GM10847 (cell line): ENCODE measurements around the gene ADAMTS17.

Experiments used
- POLR2A ChIP-seq: IDR thresholded peaks from 2 replicates; pipeline ENCODE4 v1.6.1; 2011; ENCODE audit not compliant: insufficient read length; ENCODE audit errors: extremely low read depth

The ADAMTS17 gene

DNA sequence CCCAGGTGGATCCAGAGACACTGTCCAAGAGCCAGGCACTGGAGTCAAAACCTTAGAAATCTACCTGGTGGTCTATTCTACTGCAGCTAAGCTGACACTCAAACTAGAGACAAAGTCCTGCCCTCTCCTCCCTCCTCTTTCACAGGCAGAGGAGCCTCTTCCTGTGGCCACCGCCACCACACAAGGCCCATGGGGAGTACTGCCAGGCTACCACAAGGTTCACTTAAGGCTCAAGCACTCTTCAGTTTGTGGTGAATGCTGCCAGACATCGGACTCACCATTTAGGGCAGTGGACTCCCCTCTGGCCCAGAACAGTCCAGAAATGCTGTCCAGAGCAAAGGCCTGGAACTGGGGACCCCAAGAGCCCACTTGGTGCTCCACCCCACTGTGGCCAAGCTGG, 160.9 kb downstream of the ADAMTS17 start:
- TF ChIP-seq POLR2A, result no peak

DNA sequence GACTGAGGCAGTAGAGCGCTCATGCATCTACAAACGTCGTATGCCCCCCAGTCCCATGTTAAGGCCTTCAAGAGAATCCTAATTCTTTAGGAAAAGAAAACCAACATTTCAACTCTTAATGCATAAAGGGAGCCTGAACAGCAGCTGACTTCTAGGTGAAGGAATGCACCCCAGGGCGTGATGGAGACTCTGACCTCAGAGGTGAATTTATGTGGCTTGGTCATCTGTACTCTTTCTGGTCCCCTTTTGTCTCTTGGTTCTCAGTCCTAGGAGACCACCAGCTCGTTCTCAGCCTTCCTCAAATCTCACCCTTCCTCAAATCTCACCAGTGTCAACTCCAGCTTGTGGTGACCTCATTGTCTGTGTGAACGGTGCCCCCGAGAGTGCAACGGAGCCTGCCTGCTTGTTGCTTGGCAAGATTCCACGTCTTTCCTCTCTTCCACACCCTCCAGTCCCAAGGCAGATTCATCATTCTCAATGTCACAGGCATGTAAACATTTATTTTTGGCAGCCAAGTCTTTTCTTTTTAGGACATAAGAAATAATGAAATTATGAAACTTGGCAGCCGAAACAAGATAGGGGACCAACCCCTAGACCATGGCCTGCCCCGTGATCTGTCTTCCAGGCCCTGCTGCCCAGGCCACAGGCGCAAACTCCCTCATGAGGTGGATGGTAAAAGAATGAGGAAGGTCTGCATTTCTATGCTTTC, 166.2 kb downstream of the ADAMTS17 start:
- no peak for TF ChIP-seq POLR2A

DNA sequence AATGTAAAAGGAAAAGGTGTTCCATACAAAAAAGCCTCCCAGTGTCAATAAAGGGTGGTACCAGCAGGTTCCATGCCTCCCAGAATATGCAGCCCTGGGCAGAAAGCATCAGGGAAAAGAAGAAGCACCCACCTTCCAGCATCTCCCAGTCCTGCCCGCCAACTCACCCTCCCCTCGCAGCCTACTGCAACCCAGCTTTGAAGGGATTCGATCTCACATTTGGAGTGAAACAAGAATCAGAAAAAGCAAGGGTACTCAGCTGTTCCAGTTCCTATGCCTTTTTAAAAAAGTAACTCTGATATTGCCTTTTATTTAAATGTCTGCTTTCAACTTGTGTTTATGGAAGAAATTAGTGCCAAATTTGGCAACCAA, 166.9 kb downstream of the ADAMTS17 start:
- TF ChIP-seq POLR2A, result no peak

DNA sequence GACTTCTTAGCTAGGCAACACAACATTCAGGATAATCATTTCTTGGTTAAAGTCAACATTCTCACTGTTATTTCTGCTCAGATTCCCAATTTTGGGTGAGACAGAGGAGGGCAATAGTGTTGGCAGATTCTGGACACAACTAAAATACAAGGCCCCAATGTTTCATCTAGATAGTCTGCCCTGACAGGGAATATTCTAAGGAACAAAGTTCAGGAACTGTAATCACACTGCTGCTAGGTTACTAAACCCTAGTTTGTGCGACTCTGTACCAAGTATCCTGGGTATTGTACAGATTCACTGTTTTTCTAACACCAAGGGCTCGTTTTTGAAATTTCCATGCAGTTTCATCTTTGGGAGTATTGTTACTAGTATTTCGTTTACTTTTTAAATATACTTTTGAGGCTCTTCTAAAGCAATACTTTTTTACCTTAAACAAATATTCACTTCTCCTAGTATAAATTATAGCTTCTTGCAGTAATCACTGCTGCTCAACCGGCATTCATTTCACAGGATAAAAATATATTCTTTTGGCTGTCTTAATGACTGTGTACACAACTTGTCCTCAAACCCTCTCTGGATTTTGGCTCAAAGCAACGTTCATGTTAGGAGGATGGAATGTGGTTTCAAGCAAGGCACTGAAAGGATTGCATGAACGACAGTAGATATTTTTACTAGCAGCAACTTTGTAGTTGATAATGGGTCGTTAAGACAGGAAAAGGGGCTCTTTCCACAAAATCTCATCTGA, 167.4 kb downstream of the ADAMTS17 start:
- TF ChIP-seq POLR2A, result no peak

DNA sequence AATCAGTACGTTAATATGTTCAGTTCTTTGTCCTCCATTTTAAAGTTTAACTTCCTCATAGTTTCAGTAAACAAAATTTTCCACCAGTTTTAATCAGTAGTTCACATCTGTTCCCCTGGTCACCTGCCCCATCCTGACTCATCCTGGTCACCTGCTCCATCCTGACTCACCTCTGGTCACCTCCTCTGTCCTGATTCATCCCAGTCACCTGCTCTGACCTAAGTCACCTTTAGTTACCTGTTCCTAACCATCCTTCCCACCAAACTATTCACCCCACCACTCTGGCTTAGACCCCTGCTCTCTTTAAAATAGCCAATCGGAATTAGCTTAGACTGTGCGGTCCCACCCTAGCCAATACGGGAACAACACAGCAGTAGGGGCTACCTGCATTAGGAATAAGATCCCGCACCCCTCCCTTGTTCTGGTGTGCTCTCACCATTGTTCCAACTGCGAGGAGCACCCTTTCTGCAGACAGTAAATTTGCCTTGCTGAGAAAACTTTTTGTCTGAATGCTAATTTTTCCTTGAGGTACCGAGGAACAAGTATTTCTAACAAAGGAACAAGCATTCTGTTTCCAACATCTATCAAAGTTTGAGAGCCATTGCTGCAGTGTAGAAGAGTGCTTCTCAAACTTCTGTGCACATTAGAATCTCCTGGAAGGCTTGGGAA, 169.3 kb downstream of the ADAMTS17 start:
- no peak for TF ChIP-seq POLR2A

DNA sequence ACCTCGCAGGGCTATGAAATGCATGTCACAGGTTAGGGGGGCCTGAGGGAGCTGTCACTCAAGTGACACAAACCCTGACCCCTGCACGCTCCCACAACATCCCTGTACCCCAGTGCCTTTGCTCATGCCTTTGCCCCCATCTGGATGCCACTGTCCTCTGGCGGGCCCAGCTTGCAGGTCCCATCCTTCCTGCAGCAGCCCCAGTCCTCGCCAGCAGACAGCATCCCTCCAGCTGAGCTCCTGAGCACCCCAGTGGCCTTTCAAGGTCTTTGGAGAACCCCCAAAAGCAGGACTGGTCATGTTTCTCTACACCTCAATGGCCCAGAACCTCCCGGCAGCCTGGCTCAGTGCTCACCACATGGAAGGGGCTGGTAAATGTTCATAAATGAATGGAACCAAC, 170.4 kb downstream of the ADAMTS17 start:
- TF ChIP-seq POLR2A, result no peak

DNA sequence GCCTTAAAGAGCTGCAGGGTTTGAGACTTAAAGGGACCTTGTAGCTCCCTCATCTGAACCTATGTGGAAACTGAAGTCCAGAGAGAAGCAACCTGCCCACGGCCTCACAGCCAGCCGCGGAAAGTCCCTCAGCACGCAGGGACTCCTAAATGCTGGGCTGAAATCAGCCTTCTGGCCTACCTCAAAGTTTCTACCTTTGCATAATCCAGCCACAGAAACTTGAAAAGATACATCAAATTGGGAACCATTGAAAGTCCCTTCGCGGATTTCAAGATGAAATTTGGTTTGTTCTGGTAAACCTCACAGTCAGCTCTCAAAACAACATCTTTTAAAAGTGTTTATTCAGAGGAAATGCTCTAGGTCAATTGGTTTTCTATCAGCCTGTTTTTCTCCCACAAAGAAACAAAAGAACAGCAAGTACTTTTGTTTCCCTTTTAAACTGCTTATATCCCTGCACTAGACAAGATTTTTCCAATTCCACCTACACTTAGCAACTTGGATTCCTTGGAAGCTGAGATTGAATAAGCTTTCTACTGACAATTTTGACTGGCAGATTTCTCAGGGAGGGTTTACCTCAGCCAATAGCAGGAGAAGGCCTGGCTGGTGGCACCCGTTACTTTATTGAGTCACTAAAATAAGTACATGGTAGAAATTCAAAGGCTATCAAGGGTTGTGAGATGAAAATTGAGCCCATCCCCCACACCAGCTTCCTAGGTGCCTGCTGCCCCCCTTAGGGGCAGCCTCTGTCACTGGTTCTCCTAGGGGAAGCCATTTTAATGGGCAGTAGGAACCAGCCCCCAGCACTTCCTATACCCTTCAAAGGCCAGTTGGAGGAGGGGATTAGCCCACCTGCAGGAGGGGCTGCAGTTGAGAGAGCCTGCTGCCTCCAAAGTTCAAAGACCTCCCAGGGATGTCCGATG, 171.2 kb downstream of the ADAMTS17 start:
- no peak for TF ChIP-seq POLR2A

DNA sequence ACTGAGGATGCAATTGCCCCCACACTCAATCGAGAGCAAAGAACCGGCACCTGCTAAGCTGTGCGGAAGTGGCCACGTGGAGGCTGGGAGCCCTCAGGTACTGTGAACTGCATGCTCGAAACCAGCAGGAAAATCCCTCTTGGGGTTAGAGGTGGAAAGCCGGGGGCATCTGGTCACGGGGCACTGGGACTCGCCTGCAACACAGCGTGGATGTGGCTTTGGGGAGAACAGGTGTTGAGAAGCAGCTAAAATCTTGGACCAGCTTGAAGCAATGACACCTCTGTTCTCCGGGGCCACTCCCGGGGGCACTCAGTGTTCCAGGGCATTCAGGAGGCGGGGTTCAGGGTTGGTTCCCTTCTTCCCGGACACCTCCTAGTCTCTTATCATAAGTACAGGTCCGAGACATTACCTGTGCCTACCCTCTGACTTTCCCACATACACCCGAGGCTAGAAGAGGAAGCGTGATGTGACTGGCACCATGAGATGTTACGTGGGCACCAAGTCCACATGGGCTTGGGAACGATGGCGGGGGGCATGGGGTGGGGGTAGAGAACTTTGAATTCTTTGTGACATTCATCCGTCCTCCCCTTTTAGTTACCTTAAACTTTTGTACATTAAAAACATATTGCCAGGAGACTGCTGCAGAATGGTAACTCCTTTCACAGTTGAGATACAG, 172.0 kb downstream of the ADAMTS17 start:
- no peak for TF ChIP-seq POLR2A

DNA sequence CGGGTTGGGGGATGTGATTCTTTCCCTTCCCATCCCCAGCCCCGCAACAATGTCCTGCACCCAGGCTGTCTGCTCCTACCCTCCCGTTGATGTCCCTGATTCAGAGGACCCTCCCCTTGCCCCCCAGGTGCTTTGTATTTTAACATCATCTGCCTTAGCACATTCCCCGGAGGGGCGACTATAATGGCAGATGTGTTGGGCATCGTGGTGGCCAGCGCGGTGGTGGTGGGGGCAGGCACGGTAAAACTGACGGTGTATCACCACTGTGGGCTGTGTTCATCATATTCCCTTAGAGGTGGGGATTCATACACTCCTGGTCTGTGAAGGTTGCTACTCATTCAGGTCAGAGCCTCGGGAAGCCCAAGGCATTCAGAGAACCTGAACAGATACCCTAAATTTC, 173.0 kb downstream of the ADAMTS17 start:
- TF ChIP-seq POLR2A, result no peak

DNA sequence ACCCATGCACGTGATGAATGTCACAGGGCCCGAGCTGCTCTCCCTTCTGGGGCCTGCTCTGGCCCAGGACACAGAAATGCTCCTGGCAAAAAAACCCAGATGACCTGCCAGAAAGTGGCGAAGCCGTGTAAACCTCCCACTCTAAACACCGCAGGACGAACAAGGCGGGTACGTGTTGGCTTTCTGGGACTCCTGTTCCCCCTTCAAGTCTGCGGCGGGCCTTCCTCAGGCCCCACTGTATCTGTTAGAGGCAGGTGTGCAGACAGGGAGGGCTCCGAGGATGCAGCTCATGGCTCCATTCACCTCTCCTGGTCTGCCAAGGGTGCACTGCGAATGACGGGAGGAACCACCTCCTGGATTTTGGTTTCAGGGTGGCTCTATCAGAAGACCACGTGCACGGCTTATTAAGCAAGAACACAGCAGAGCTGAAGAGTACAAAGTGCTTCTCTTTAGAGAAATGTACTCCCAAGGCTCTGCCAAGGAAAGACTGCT, 173.8 kb downstream of the ADAMTS17 start:
- no peak for TF ChIP-seq POLR2A

DNA sequence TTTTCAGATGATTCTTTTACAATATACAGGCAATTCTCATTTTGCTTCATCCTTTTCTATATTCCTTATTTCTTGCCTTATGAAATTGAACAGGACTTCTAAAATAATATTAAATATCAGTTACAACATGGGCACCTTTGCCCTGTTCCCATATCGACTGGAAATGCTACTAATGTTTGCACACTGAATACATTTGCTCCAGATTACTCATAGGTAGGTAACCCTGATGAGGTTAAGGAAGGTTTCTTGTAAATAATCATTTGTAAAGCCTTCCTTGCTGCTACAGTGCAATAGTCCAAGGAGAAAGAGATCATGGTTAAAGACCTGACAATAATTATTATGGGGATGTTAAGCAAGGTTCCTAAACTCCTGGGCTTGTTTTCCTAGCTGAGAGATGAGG, 175.5 kb downstream of the ADAMTS17 start:
- no peak for TF ChIP-seq POLR2A

DNA sequence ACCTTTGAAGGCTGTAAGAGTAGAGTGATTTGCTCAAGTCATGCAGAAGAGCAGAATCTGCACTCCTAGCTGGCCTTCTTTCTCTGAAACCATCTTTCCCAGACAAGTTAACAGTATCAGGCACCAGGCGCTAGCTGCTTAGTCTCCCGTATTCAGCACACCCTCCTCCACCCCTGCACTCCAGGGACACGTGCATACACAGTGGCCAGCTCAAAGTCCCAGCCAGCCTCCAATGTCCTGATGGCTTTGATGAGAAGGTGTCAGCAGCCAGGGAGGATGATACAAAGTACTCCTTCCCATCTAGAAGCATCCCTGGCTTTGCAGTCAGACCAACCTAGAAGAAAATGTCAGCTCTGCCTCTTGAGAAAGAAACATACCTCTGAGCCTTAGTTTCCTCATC, 177.8 kb downstream of the ADAMTS17 start:
- no peak for TF ChIP-seq POLR2A

DNA sequence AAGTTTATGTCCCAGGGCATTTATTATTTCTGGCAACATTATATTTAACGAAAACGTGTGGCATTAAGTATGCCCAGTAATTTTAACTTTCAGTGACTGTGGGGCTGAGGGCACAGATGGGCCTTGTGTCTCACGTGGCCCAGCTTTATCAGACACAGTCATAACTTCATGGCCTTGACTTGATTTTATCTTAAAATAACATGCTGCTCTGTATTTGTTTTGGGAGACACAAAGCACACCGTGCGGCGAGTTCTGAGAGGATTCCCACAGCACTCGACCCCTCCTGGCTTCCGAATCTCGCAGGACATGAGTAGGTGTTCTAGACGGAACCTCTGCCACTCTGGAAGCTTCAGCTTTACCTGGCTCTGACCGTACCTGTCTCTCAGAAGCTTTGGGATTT, 180.8 kb downstream of the ADAMTS17 start:
- TF ChIP-seq POLR2A, result no peak

DNA sequence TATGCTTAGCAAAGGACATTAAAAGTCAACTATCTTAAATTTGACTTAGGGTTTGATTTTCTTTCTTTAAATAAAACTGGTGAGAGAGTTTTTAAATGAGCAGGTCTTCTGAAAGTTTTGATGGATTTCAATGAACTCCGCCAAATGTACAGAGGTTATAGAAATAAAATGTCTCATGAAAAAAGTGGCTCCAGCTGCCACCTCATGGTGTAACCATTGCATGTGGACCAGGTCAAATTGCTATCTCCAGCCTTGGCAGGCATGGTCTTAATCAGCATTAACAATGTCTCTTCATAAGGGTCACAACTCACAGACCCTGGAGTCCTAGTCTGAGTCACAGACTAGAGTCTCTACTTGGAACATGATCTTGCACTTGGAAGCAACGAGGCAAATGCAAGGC, 182.3 kb downstream of the ADAMTS17 start:
- no peak for TF ChIP-seq POLR2A
